H1 (cell line): ENCODE data around the gene MAPT. TPM values are rescaled to one million over a fixed set of nuclear protein-coding genes. Genes with fewer than 3 reads are reported as not detected.

Experiments used
- CTCF ChIA-PET: fragments of 300-600 bp; sonication (Branson Sonifier 250); formaldehyde crosslinking; loops from one replicate; lab custom pipeline; 2021; ENCODE audit not compliant: partially characterized antibody; lab: Charles Lee
- POLR2A ChIA-PET: fragments of 300-600 bp; sonication (Branson Sonifier 250); formaldehyde crosslinking; loops from one replicate; lab custom pipeline; 2021; ENCODE audit warnings: inconsistent platforms; ENCODE audit not compliant: partially characterized antibody; lab: Charles Lee
- DNase-seq, 2 experiments: peaks; one replicate each; pipeline versions ENCODE4 v3.0.0 to v3.0.0-alpha.2; 2010 to 2022; ENCODE audit warnings: low spot score in 2 of 2, low read depth in 1 of 2, mixed read lengths in 1 of 2
- FAIRE-seq: peaks from 2 replicates; lab custom pipeline; 2011; peaks lifted over from hg19 to GRCh38; lab: Jason Lieb, UNC
- H2AFZ ChIP-seq: 2 replicates; pipeline ENCODE4 v1.8.1; 2012; ENCODE audit warnings: low read length, inconsistent platforms
- H2AK5ac ChIP-seq: 2 replicates; pipeline ENCODE4 v1.6.1; 2013; ENCODE audit warnings: low read depth, low read length
- H2BK120ac ChIP-seq: replicated peaks from 2 replicates; pipeline ENCODE3; 2013; ENCODE audit warnings: low read depth, low read length, inconsistent platforms
- H2BK12ac ChIP-seq: 2 replicates; pipeline ENCODE4 v1.6.1; 2013; ENCODE audit warnings: low read depth, low read length
- H2BK15ac ChIP-seq: 2 replicates; pipeline ENCODE4 v1.6.1; 2013; ENCODE audit warnings: low read length
- H2BK20ac ChIP-seq: 2 replicates; pipeline ENCODE4 v1.6.1; 2013; ENCODE audit warnings: low read length
- H2BK5ac ChIP-seq: 2 replicates; pipeline ENCODE4 v1.6.1; 2013; ENCODE audit warnings: low read depth, low read length
- H3K14ac ChIP-seq: 2 replicates; pipeline ENCODE4 v1.6.1; 2013; ENCODE audit warnings: inconsistent platforms; ENCODE audit not compliant: insufficient read length
- H3K18ac ChIP-seq: 2 replicates; pipeline ENCODE4 v1.6.1; 2013; ENCODE audit warnings: low read length; ENCODE audit errors: extremely low read depth
- H3K23ac ChIP-seq: 2 replicates; pipeline ENCODE4 v1.6.1; 2013; ENCODE audit warnings: inconsistent platforms; ENCODE audit not compliant: insufficient read length
- H3K23me2 ChIP-seq: 2 replicates; pipeline ENCODE4 v1.6.1; 2013; ENCODE audit warnings: low read depth, low read length
- H3K27ac ChIP-seq: 2 replicates; pipeline ENCODE4 v1.6.1; 2011; ENCODE audit warnings: low read depth, low read length, inconsistent platforms
- H3K27me3 ChIP-seq, 4 experiments: replicated peaks in 1 of 4; 1 replicate in 1 of 4; 2 replicates in 3 of 4; pipeline versions ENCODE4 v1.6.1 to v1.8.1; 2011 to 2013; ENCODE audit warnings: low read length in 3 of 4, mild to moderate bottlenecking in 3 of 4, inconsistent platforms in 2 of 4, mixed read lengths in 2 of 4, moderate library complexity in 1 of 4; ENCODE audit not compliant: control insufficient read depth in 3 of 4, insufficient read depth in 3 of 4; ENCODE audit errors: extremely low read depth in 1 of 4
- H3K36me3 ChIP-seq, 4 experiments: 2 replicates each; pipeline versions ENCODE4 v1.6.1 to v1.8.1; 2011 to 2013; ENCODE audit warnings: mild to moderate bottlenecking in 4 of 4, low read length in 3 of 4, moderate library complexity in 2 of 4, control low read depth in 1 of 4, inconsistent platforms in 1 of 4; ENCODE audit not compliant: insufficient read depth in 4 of 4, control insufficient read depth in 2 of 4
- H3K4ac ChIP-seq: replicated peaks from 2 replicates; pipeline ENCODE3; 2013; ENCODE audit warnings: low read length, low read depth, mixed read lengths, inconsistent platforms; ENCODE audit not compliant: insufficient read length
- H3K4me1 ChIP-seq, 4 experiments: replicated peaks in 1 of 4; 1 replicate in 1 of 4; 2 replicates in 3 of 4; pipeline versions ENCODE4 v1.6.1 to v1.8.1; 2011 to 2013; ENCODE audit warnings: low read length in 3 of 4, inconsistent platforms in 2 of 4, mixed read lengths in 1 of 4; ENCODE audit not compliant: insufficient read depth in 4 of 4, control insufficient read depth in 3 of 4
- H3K4me2 ChIP-seq, 2 experiments: 2 replicates each; pipeline versions ENCODE4 v1.6.1 to v1.8.1; 2011 to 2013; ENCODE audit warnings: low read depth in 2 of 2, low read length in 2 of 2, control low read depth in 1 of 2, inconsistent platforms in 1 of 2, mild to moderate bottlenecking in 1 of 2; ENCODE audit not compliant: insufficient read depth in 1 of 2
- H3K4me3 ChIP-seq, 4 experiments: fragments of 200-600, 300-600 bp in 1 of 4; sonication (generic), shearing (Covaris generic), sonication (Bioruptor Twin) in 1 of 4; 2 replicates each; pipeline versions ENCODE4 v1.5.1 to v1.8.1; 2011 to 2016; ENCODE audit warnings: low read length in 4 of 4, low read depth in 3 of 4, control low read depth in 2 of 4, inconsistent platforms in 2 of 4, mild to moderate bottlenecking in 2 of 4, mixed read lengths in 1 of 4, moderate library complexity in 1 of 4; ENCODE audit not compliant: insufficient read depth in 2 of 4; ENCODE audit errors: extremely low read depth in 1 of 4
- H3K56ac ChIP-seq: replicated peaks from 2 replicates; pipeline ENCODE3; 2013; ENCODE audit warnings: low read depth, mild to moderate bottlenecking, mixed read lengths, low read length, inconsistent platforms; ENCODE audit not compliant: insufficient read length
- H3K79me1 ChIP-seq: 2 replicates; pipeline ENCODE4 v1.6.1; 2013; ENCODE audit warnings: low read depth, low read length, control low read depth
- H3K79me2 ChIP-seq, 2 experiments: 2 replicates each; pipeline versions ENCODE4 v1.6.1 to v1.8.1; 2012 to 2013; ENCODE audit warnings: low read length in 2 of 2, mild to moderate bottlenecking in 2 of 2, inconsistent platforms in 1 of 2; ENCODE audit not compliant: insufficient read depth in 2 of 2, control insufficient read depth in 1 of 2
- H3K9ac ChIP-seq, 4 experiments: replicated peaks in 1 of 4; 1 replicate in 1 of 4; 2 replicates in 3 of 4; pipeline versions ENCODE4 v1.6.1 to v1.8.1; 2011 to 2013; ENCODE audit warnings: low read depth in 3 of 4, low read length in 3 of 4, control low read depth in 2 of 4, mild to moderate bottlenecking in 2 of 4, moderate library complexity in 2 of 4, inconsistent platforms in 1 of 4; ENCODE audit errors: extremely low read depth in 1 of 4
- H3K9me3 ChIP-seq, 2 experiments: 2 replicates each; pipeline versions ENCODE4 v1.6.1 to v1.8.1; 2012 to 2013; ENCODE audit warnings: mild to moderate bottlenecking in 2 of 2, moderate library complexity in 2 of 2, control low read depth in 1 of 2, inconsistent platforms in 1 of 2, low read depth in 1 of 2, low read length in 1 of 2, mixed read lengths in 1 of 2; ENCODE audit not compliant: insufficient read depth in 2 of 2
- H4K20me1 ChIP-seq, 2 experiments: replicated peaks in 1 of 2; 2 replicates each; pipeline versions ENCODE3 to v1.8.1; 2011 to 2013; ENCODE audit warnings: inconsistent platforms in 2 of 2, low read length in 2 of 2, mild to moderate bottlenecking in 1 of 2; ENCODE audit not compliant: insufficient read depth in 2 of 2, control insufficient read depth in 1 of 2
- H4K5ac ChIP-seq: 2 replicates; pipeline ENCODE4 v1.6.1; 2013; ENCODE audit warnings: low read length, low read depth, mixed read lengths, inconsistent platforms; ENCODE audit not compliant: insufficient read length
- H4K8ac ChIP-seq: 2 replicates; pipeline ENCODE4 v1.8.0; 2013; ENCODE audit warnings: mild to moderate bottlenecking, moderate library complexity, low read length, inconsistent platforms; ENCODE audit not compliant: insufficient read depth; ENCODE audit errors: extremely low read depth
- H4K91ac ChIP-seq: replicated peaks from 2 replicates; pipeline ENCODE3; 2013; ENCODE audit warnings: low read length, mixed read lengths, inconsistent platforms; ENCODE audit not compliant: insufficient read length
- ATF2 ChIP-seq: IDR thresholded peaks from 2 replicates; pipeline ENCODE4 v1.6.1; 2012; ENCODE audit warnings: low read length, inconsistent platforms
- BRCA1 ChIP-seq: IDR thresholded peaks from 2 replicates; pipeline ENCODE4 v1.6.1; 2012; ENCODE audit warnings: low read depth, low read length, improper control_type of control experiment
- CREB1 ChIP-seq: IDR thresholded peaks from 2 replicates; pipeline ENCODE4 v1.6.1; 2012; ENCODE audit warnings: inconsistent platforms
- EP300 ChIP-seq, 2 experiments: IDR thresholded peaks; 1 replicate in 1 of 2; 2 replicates in 1 of 2; pipeline ENCODE4 v1.6.1; 2011 to 2012; ENCODE audit warnings: low read depth in 2 of 2, low read length in 2 of 2, mild to moderate bottlenecking in 2 of 2, borderline replicate concordance in 1 of 2, inconsistent platforms in 1 of 2, moderate library complexity in 1 of 2
- EZH2 ChIP-seq: fragments of 200-600 bp; sonication (generic); IDR thresholded peaks from 2 replicates; pipeline ENCODE4 v1.7.1; 2012; ENCODE audit warnings: low read depth, mild to moderate bottlenecking, moderate library complexity, low read length, inconsistent platforms; ENCODE audit not compliant: severe bottlenecking
- GABPA ChIP-seq: IDR thresholded peaks from 2 replicates; pipeline ENCODE4 v1.6.1; 2011; ENCODE audit warnings: mild to moderate bottlenecking, low read length, moderate library complexity, borderline replicate concordance; ENCODE audit not compliant: insufficient read depth
- KDM1A ChIP-seq: fragments of 200-600, 300-600 bp; sonication (generic); IDR thresholded peaks from 2 replicates; pipeline ENCODE4 v1.7.1; 2016; ENCODE audit warnings: mild to moderate bottlenecking, low read length, borderline replicate concordance
- MAFK ChIP-seq: IDR thresholded peaks from 2 replicates; pipeline ENCODE4 v1.6.1; 2012; ENCODE audit warnings: low read depth, mild to moderate bottlenecking, improper control_type of control experiment, low read length
- RAD21 ChIP-seq, 2 experiments: IDR thresholded peaks in 1 of 2; conservative IDR thresholded peaks in 1 of 2; 2 replicates each; pipeline ENCODE4 v1.6.1; 2011; ENCODE audit warnings: low read depth in 2 of 2, low read length in 2 of 2, improper control_type of control experiment in 1 of 2, inconsistent platforms in 1 of 2, mild to moderate bottlenecking in 1 of 2, moderate library complexity in 1 of 2
- RNF2 ChIP-seq: fragments of 200-900, 300-1000 bp; sonication (generic); IDR thresholded peaks from 2 replicates; pipeline ENCODE4 v1.7.1; 2016; ENCODE audit warnings: borderline replicate concordance, low read depth, mild to moderate bottlenecking, antibody characterized with exemption, low read length; ENCODE audit not compliant: poor library complexity, severe bottlenecking; ENCODE audit errors: missing control alignments
- SIRT6 ChIP-seq: IDR thresholded peaks from one replicate; pipeline ENCODE4 v1.7.1; 2012; ENCODE audit warnings: low read length, inconsistent platforms
- WGBS, 2 experiments: shearing (Covaris generic) in 1 of 2; methylation state at CpG; one replicate each; pipeline versions ENCODE4 v1.1.6 to v1.1.7; 2013 to 2015; ENCODE audit warnings: low lambda C conversion rate in 2 of 2, mixed read lengths in 2 of 2, inconsistent platforms in 1 of 2, low coverage in 1 of 2, missing lambda C conversion rate in 1 of 2; ENCODE audit not compliant: insufficient replicate concordance in 2 of 2, insufficient coverage in 1 of 2, insufficient read length in 1 of 2; ENCODE audit errors: extremely low coverage in 1 of 2, missing lambda C conversion rate in 1 of 2; 5-methylcytosine and 5-hydroxymethylcytosine counted together
- polyA plus RNA-seq, 7 experiments: library from polyadenylated mRNA; depleted of rRNA in 3 of 7; stranded (reverse) in 5 of 7; unstranded in 2 of 7; fragments of >200 nt in 5 of 7; fragments of 200-250 nt in 2 of 7; gene quantifications; 1 replicate in 5 of 7; 2 replicates in 1 of 7; 4 replicates in 1 of 7; pipeline versions ENCODE4 v1.2.1 to v1.2.3, GENCODE V29; 2011 to 2013; ENCODE audit warnings: missing spikeins in 2 of 7, mixed read lengths in 2 of 7
- total RNA-seq: library from RNA; stranded (reverse); fragmentation: NEBNext Ultra II Directional; extraction: Animal tissue kit (Norgen Biotek cat#: 25700); gene quantifications from 2 replicates; pipeline ENCODE4 v1.2.1, GENCODE V29; 2021

MAPT gene
- total and polyA plus RNA-seq, 2 of the 8 experiments (the other 6 are each of a cell fraction or from before 2014, with no cell fraction given), result 0.54 to 1.7 TPM

GRCh38 chr17:46032909-46033308, 138.6 kb downstream of the MAPT start:
- Histone ChIP-seq H3K9me3 (no peaks in the 10 kb centered on the region), H4K20me1 (peaks cover 0 to 4% of the 10 kb centered on the region in 2 experiments)
- POLR2A ChIA-PET, result interaction anchor here (1.6 kb wide), 1 partner anchor 24 kb away, joined by 4 read pairs; no protein-coding TSS in a partner anchor
- TF ChIP-seq EP300 (IDR thresholded peaks at IDR 0.05; ENCODE audit: borderline replicate concordance in 1 of 2, low read depth in 2 of 2, low read length in 2 of 2), result no peak
- TF ChIP-seq RAD21 (IDR thresholded peaks at IDR 0.05 in 1 of 2, conservative IDR thresholded peaks at IDR 0.05 in 1 of 2; ENCODE audit: low read depth in 2 of 2, low read length in 2 of 2), result no peak
- TF ChIP-seq RNF2, result no peak
- TF ChIP-seq KDM1A, result no peak
- no peak for TF ChIP-seq GABPA
- TF ChIP-seq ATF2, result no peak
- TF ChIP-seq CREB1, result no peak
- no peak for TF ChIP-seq BRCA1
- no peak for TF ChIP-seq MAFK
- TF ChIP-seq EZH2, result no peak
- no peak for TF ChIP-seq SIRT6

More at GRCh38 chr17:46032909-46033308, 138.6 kb downstream of the MAPT start:
- no peak overlapping the region for H3K23ac ChIP-seq
- peaks cover 38 to 84% (median 69%) of the 10 kb centered on the region in 4 experiments for H3K36me3 ChIP-seq
- no peak overlapping the region for H4K5ac ChIP-seq
- no peak overlapping the region for H2BK15ac ChIP-seq
- no peak overlapping the region for H2AFZ ChIP-seq
- no peak overlapping the region for H3K4ac ChIP-seq
- H2BK120ac ChIP-seq, result no peak overlapping the region
- no peak overlapping the region for H2BK20ac ChIP-seq
- no peak overlapping the region for H3K56ac ChIP-seq
- H3K4me2 ChIP-seq, result no peak overlapping the region
- no peak overlapping the region for H3K9ac ChIP-seq
- no peak for DNase-seq
- no peak overlapping the region for H4K8ac ChIP-seq
- H3K79me2 ChIP-seq, result no peaks in the 10 kb centered on the region
- H3K79me1 ChIP-seq, result peaks cover 3% of the 10 kb centered on the region; the same call in 1 of the 2 replicates
- H3K4me1 ChIP-seq, result peaks cover 0 to 8% (median 4%) of the 10 kb centered on the region in 4 experiments; a peak in 4 of 7 replicates
- no peak for FAIRE-seq
- H4K91ac ChIP-seq, result no peak overlapping the region
- no peak overlapping the region for H2BK5ac ChIP-seq
- no peak overlapping the region for H2BK12ac ChIP-seq
- H3K4me3 ChIP-seq, result no peak overlapping the region
- H3K18ac ChIP-seq, result no peak overlapping the region
- H2AK5ac ChIP-seq, result no peak overlapping the region
- WGBS, 2 experiments, result 88% methylated on average over 11 of the region's 11 CpGs; no CpG with 5 or more reads in 1 of the 2 experiments
- H3K27me3 ChIP-seq, result no peaks in the 10 kb centered on the region
- no peak overlapping the region for H3K27ac ChIP-seq
- no peak overlapping the region for H3K14ac ChIP-seq
- no peaks in the 10 kb centered on the region for H3K23me2 ChIP-seq
- CTCF ChIA-PET, result interaction anchor here (0.6 to 3.4 kb wide), 8 partner anchors 8 to 58 kb away, joined by 3 to 18 read pairs (median 4); no protein-coding TSS in a partner anchor
